ENCODE results near the gene TYMP.
"Not testable (repeated sequence)": the region's sequence is repeated elsewhere in the genome, so short reads cannot be mapped to it uniquely, and the experiment has no call there.

TYMP gene

DNA sequence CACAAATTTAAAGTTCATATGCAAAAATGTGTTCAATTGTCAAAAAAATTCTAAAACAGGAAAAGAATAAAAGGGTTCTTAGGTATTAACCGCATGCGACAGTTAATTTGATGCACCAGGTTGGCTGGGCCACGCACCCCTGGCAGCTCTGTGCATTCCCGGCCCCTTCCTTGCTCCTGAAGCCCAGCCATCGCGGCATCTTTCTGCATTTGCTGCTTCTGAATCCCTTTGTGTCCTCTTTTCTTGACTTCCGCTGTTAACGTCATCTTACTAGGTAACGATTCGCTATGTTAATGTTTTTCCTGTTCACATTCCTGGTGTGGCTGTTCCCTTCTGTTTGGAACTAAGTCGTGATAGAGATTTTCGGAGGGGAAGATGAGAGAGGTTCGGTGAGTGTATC, 8.0 kb upstream of the TYMP start:
- no peak for DNase-seq

DNA sequence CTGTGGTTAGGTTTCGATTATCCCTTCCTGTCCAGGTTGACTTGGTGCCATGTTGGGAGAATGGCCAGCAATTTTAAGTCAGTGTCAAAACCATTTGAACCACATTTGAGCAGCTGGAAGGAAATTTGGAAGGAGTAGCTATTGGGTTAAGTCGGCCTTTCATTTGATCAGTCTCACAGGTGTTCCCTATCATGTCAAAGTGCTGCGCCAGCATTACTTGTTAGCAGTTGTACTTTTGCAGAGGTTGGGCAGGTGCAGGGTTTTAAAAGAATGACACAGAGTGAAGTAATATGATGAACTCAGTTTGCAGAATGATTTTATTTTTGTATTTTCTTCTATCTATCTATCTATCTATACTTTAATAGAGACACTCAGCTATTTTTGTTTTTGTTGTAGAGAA, 6.4 kb upstream of the TYMP start:
- no peak for DNase-seq

- DNase-seq: no peak
These were observed 5.3 kb upstream of the TYMP start for GRCh38 chr22:50535113-50535512.

GRCh38 chr22:50533856-50534711, 4.3 kb upstream of the TYMP start:
- DNase-seq: not testable (repeated sequence)

DNA sequence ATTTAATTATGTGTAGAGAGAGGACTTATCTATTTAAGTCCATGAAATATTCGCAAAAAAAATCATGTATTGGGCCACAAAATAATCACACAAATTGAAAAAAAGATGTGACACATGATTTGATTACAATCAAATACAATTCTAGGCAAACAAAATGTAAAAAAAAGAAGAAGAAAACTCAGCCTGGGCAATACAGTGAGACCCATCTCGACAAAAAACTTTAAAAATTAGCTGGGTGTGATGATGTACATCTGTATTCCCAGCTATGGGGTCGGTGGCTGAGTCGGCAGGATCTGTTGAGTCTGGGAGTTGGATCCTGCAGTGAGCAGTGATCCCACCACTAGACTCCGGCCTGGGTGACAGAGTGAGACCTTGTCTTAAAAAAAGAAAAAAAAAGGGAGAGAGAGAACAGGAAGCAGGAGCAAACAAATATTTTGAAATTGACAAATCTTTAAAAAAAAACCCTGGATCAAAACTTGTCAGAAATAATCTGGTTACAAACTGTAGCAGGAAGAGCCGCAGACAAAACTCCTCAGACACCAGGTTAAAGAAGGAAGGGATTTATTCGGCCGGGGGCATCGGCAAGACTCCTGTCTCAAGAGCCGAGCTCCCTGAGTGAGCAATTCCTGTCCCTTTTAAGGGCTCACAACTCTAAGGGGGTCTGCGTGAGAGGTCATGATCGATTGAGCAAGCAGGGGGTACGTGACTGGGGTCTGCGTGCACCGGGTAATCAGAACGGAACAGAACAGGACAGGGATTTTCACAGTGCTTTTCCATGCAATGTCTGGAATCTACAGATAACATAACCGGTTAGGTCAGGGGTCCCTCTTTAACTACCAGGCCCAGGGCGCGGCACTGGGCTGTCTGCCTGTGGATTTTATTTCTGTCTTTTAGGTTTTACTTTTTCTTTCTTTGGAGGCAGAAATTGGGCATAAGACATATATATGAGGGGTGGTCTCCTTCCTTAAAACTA, 3.3 kb upstream of the TYMP start:
- no peak for DNase-seq

DNA sequence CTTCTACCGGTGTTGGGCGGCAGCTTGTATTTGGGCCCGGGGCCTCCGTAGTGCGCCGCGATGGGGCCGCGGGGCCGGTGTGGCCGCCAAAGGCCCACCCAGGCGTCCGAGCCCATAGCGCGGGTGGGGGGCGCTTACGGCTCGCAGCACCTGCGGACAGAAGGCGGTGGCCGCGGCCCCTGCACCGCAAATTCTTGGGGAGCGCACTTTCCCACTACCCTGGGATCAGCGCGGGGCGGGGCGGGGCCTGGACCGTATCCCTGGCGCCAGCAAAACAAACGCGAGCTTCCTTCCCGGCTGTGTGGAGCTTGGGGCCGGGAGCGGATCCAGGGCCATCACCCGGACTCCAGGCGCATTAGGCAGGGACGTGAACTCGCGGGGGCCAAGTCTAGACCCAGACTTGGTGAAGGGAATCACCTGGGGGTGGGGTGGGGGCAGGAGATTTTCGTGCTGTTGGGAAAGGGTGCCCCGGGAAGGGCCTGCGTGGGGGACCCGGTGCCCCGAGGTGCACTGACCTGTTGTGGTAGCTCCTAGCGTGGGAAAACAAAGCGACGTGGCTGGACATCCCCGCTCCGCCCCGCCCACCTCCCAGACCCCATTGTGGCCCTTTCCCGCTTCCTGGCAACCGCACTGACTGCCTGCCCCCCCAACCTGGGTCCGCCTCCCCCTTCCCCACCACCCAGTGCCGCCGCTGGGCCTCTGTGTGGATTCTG, 2.3 kb upstream of the TYMP start:
- DNase-seq: no peak

- DNase-seq: no peak
These were observed 1.7 kb upstream of the TYMP start for GRCh38 chr22:50531546-50531961.

DNA sequence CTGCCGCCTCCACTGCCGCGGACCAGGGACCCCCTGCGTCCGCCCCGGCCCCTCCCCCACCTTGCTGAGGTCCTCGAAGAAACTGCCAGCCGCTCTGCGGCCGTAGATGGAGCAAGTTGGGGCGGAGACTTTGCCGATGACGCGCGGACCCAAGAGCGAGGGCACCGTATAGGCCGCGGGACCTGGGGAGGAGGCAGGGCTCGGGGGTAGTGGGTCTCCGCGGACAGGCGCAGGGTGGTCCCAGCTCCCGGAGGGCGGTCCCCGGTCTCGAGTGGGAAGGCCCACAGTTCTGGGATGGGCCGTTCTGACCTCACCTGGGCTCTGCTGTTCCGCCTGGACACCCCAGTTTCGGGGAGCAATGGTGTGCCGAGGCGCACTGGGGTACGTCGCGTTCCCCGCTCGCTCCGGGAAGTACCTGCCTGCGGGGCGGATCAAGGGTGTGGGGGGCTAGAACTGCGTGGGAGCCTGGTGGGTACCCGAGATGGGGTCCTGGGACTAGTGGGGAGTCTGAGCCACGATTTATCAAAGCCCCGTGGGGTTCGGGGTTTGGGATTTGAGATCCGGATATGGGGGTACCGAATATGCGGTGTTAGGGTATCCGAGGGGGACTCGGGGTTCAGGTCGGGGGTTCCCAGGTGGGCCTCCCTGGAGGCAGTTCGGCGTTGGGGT, 1.2 kb upstream of the TYMP start:
- peak; percentile 31 for DNase-seq

DNA sequence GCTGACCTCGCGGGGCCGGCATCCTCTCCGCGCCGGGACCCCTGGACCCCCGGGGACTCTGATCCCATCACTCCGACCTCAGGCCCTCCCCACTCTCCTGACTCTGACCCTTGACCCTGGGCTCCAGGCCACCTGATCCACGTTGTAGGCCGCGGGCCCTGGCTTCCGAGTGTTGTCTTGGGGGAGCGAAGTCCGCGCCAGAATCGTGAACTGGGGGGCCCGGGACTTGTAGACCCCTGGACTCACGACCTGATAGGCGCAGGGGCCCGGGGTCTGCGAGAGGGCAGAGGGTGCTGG, 716 bp upstream of the TYMP start:
- no peak for DNase-seq

GRCh38 chr22:50529416-50529896, 356 bp downstream of the TYMP start:
- no peak for DNase-seq

DNA sequence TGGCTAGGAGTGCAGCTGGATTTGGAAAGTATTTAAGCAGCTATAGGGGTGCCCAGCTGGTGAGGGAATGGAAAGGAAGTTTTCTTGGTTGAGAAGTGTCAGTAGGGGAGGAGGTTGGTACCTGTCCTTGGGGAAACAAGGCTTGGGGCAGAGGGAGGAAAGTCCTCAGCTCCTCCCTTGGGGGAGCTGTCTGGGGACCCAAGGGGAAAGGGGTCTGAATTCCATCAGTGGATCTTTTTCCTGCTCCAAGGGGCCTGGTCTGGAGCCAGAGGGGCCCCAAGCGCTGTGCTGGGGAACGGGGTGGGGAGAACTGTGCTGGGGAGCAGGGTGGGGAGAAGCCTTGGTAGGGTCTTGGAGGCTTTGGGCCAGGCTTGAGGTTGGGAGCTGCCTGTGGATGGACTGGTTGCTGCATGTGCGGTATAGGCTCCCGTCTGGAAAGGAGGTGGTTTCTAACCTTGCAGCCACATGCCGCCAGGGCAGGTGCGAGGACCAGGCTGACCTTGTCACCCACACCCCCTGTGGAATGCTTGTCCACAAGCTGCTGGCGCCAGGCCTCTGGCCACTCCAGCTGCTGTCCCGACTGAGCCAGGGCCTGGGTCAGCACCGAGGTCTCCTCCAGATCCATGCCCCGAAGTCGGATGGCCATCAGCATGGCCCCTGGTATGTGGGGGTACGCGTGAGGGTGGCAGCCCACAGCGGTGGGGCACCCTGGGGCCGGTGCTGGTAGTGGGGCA, 963 bp downstream of the TYMP start:
- no peak for DNase-seq

DNA sequence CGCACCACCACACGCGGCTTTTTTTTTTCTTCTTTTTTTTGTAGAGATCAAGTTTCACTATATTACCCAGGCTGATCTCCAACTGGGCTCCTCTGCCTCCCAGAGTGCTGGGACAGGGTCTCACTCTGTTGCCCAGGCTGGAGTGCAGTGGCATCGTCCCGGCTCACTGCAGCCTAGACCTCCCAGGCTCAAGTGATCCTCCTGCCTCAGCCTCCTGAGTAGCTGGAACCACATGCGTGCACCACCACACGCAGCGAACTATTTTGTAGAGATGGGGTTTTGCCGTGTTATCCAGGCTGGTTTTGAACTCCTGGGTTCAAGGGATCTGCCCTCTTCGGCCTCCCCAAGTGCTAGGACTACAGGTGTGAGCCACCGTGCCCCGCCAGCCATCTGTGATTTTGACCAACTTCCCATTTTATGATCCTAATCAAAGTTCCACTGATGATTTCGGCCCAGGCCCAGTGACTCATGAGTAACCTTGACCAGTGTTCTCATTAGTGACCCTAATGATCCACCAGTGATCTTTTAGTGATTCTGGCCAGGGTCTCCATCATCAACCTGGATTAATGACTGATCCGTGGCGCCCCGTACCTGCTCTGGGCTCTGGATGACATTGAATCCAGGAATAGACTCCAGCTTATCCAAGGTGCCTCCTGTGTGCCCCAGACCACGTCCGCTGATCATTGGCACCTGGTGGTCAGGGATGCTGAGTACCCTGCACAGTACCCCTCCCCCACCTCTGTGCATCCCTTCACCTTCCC, 1.7 kb downstream of the TYMP start:
- DNase-seq: no peak

DNA sequence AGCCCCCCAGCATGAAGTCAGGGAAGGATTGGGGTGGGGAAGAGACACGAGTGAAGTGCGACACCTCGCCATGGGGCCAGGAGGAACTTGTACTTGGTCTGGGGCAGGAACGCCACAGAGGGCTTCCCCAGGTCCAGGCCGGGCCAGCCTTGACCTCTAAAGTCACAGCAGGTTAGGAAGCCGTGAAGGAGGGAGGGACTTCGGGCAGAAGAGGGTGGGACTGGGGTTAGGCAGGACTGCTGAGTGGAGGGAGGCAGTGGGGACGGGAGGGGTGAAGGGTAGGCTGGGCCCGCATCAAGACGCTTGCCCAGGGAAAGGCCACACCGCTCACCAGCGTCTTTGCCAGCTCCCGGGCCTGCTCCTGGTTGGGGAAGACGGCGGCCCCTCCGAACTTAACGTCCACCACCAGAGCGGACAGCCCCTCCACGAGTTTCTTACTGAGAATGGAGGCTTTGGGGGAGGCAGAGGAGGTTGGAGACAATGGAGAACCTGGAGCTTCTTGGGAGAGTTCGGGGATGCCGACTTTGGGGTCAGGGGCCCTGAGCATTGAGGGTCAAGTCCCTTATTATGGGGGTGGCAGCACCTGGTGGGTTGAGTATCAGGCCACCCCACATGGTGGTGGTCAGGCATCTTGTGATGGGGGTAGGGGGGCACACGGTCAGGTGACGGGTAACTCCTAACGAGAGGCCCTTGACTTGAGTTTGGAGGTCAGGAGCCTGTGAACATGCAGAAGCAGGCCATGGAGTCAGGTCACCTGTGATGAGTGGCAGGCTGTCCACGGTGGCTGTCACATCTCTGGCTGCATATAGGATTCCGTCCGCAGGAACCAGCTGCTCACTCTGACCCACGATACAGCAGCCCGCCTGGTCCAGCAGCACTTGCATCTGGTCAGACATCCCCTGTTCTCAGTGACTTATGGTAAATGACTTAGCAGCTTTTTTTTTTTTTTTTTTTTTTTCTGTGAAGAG, 2.7 kb downstream of the TYMP start:
- no peak for DNase-seq

GRCh38 chr22:50526108-50526833, 3.5 kb downstream of the TYMP start:
- peak; percentile 71 for DNase-seq

GRCh38 chr22:50525858-50526107, 4.0 kb downstream of the TYMP start:
- DNase-seq: no peak

DNA sequence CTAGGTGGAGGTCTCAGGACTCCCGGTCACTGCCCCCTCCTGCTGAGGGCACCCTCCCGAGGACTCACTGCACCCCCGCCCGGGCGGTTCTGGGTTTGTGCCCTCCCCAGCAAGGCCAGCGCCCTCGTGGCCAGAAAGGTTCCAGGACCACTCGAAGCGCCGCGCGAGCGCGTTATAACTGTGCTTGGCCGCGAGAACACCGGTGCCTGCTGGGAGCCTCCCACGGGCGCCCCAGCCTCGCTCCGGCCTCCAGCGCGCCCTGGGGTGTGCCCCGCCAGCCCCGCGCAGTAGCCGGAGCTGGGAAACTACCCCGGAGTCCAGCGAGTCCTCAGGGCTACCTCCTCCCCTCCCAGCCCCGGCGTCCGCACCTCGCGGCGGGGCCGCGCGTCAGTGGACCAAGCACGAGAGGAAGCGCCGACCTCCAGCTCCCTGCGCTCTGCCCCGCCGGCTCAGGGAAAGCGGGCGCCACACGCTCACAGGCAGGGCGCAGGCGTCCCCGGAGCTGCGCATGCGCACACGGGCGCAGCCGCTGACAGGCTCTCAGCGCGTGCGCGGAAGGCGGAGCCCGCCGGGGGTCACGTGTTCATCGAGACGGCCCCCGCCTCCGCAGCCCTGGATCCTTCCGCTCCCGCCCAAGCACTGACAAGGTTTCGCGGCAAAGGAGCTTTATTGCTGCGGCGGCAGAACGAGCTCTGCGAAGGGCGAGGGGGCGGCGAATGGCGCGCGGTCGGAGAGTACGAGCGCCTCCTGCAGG, 4.5 kb downstream of the TYMP start, which contains the start of gene SCO2:
TSS of gene SCO2 (minus strand) at position 495 of the 754 bp plus-strand sequence. CDS start 1,187 bp downstream, outside the sequence.
- peak; percentile 97 for DNase-seq

DNA sequence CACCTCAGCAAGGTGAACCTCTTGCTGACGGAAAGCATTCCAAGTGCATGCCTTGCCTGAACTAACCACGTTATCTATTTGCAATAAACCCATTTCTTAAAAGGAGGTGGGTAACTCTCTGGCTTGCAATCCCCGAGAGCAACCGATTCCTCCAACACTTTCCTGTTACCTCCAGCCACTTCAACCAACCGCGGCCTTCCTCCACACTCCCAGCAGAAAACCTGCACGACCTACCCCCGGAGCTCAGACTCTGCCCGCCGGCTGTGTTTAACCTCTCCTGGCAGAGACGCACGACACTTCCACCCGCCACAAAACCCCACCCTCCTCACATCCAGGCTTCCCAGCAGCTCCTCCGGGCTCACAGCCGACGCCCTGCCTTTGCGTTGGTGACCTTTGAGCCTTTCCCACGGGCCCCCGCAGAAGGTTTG, 5.1 kb downstream of the TYMP start:
- DNase-seq: no peak

Data from COR-L47 (cell line).